NT2/D1 (cell line): ENCODE measurements around the gene RTRAF.

Experiments
- SUZ12 ChIP-seq: IDR thresholded peaks from 2 replicates; pipeline ENCODE4 v1.6.1; 2011; ENCODE audit not compliant: insufficient read length, insufficient read depth; ENCODE audit errors: extremely low read depth
- YY1 ChIP-seq: IDR thresholded peaks from 2 replicates; pipeline ENCODE4 v1.6.1; 2011; ENCODE audit not compliant: insufficient read length, insufficient read depth
- ZNF274 ChIP-seq: IDR thresholded peaks from 2 replicates; pipeline ENCODE4 v1.6.1; 2011; ENCODE audit warnings: mild to moderate bottlenecking, low read depth, low read length

DNA sequence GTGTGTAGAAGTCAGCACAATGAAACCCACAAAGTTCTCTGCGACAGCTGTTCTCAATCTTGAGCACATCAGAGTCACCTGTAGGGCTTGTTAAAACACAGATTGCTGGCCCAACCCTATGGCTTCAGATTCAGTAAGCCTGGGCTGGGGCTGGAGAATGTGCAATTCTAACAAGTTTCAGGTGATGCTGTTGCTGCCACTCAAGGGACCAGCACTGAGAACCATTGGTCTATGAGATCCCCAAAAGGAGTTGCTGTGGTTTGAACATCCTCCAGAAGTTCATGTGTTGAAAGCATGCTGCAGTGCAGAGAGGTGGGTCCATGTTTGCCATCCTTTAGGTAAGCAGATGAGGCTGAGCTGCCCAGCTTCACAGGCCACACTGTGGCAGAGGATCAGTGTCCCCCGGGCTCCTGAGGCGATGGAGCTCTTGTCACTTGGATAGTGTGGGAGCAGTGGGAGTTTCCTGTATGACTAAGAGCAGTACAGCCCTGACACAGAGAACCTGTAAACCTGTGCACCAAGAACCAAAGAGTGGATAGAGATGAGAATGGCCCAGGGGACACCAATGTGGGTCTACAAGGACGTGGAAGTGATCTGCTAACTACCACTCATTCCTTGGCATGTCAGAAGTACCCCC, 8.0 kb upstream of the RTRAF start:
- TF ChIP-seq ZNF274 (no peak), YY1 (no peak), SUZ12 (no peak)
